ENCODE measurements around the gene SORCS2. TPM values are rescaled to one million over a fixed set of nuclear protein-coding genes. Genes with fewer than 3 reads are reported as not detected.

Gene SORCS2
- total RNA-seq, 1 donor from 2014 or later: 10.9 TPM

DNA sequence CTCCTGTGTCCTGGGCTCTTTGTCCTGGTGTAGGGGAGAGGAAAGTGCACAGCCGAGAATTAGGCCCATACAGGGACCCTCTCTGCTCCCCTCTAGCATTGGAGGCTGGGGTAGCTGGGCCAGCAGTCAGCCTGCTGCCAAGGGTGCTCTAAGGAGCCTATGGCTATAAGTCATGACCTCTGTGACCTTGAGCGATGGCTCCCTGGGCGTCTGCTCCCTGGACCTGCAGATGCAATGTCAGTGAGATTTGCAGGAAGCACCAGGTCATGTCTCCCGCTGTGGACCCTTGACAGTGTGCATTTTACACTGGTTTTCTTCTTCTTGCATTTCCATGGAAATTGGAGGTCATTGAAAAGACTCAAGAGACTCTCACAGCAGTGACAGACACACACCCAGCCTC is 476.5 kb downstream of the SORCS2 start:
- Mint-ChIP-seq H3K27me3 (ENCODE audit: low read depth) (peaks cover 48% of the 10 kb centered on the region), H3K9me3 (ENCODE audit: low read depth) (peaks cover 11% of the 10 kb centered on the region), H3K4me3 (ENCODE audit: unreplicated experiment) (no peak overlapping the region), H3K36me3 (ENCODE audit: low read depth) (peaks cover 14% of the 10 kb centered on the region), H3K4me1 (ENCODE audit: low read depth) (no peaks in the 10 kb centered on the region), H3K27ac (ENCODE audit: unreplicated experiment) (no peak overlapping the region)
- TF ChIP-seq, protein P1, sequence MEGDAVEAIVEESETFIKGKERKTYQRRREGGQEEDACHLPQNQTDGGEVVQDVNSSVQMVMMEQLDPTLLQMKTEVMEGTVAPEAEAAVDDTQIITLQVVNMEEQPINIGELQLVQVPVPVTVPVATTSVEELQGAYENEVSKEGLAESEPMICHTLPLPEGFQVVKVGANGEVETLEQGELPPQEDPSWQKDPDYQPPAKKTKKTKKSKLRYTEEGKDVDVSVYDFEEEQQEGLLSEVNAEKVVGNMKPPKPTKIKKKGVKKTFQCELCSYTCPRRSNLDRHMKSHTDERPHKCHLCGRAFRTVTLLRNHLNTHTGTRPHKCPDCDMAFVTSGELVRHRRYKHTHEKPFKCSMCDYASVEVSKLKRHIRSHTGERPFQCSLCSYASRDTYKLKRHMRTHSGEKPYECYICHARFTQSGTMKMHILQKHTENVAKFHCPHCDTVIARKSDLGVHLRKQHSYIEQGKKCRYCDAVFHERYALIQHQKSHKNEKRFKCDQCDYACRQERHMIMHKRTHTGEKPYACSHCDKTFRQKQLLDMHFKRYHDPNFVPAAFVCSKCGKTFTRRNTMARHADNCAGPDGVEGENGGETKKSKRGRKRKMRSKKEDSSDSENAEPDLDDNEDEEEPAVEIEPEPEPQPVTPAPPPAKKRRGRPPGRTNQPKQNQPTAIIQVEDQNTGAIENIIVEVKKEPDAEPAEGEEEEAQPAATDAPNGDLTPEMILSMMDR (IDR thresholded peaks at IDR 0.05): no peak
- peak; percentile 41 for DNase-seq (ENCODE audit: low spot score)

DNA sequence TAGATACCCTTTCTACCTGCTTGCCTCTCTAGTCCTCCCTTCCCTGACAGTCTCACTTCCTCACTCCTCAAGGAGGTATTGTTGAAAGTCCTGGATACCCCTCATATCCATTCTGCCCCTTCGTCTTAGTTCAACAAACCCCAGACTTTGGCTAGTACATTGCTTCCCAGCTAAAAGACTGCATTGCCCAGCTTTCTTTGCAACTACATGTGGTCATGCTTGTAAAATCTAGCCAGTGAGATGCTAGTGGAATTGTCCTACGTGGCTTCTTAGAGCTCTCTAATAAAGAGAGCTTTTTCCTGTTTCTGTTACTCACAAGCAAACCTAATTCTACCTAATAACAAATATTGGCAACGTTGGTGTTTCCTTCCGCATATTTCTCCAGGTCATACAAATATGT is 480.3 kb downstream of the SORCS2 start:
- H3K4me3 Mint-ChIP-seq (ENCODE audit: unreplicated experiment): no peak overlapping the region
- H3K4me1 Mint-ChIP-seq (ENCODE audit: low read depth): no peaks in the 10 kb centered on the region
- H3K36me3 Mint-ChIP-seq (ENCODE audit: low read depth): peaks cover 14% of the 10 kb centered on the region
- DNase-seq (ENCODE audit: low spot score): no peak
- H3K9me3 Mint-ChIP-seq (ENCODE audit: low read depth): peaks cover 11% of the 10 kb centered on the region
- H3K27ac Mint-ChIP-seq (ENCODE audit: unreplicated experiment): no peak overlapping the region
- peaks cover 44% of the 10 kb centered on the region for H3K27me3 Mint-ChIP-seq (ENCODE audit: low read depth)
- TF ChIP-seq, protein P1 (IDR thresholded peaks at IDR 0.05): no peak

DNA sequence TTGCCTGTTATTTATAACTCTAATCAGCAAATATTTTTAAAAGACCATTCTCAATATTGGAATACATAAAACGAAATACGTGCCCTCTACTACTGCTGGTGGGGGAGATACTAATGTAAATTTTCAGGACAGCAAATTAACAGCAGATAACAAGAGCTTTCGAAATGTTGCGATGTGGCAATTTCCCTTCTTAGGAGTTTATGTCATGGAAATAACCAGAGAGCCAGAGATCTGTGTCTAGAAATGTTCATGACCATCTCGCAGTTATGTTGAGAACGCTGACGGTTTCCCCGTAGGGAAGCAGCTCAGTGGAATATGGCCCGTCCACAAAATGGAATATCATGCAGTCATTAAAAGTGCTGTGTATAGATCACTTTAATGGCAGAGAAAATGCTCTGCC is 480.8 kb downstream of the SORCS2 start:
- H3K4me1 Mint-ChIP-seq (ENCODE audit: low read depth): no peaks in the 10 kb centered on the region
- no peak for DNase-seq (ENCODE audit: low spot score)
- no peak overlapping the region for H3K4me3 Mint-ChIP-seq (ENCODE audit: unreplicated experiment)
- no peak overlapping the region for H3K27ac Mint-ChIP-seq (ENCODE audit: unreplicated experiment)
- peaks cover 11% of the 10 kb centered on the region for H3K9me3 Mint-ChIP-seq (ENCODE audit: low read depth)
- TF ChIP-seq, protein P1 (IDR thresholded peaks at IDR 0.05): no peak
- peaks cover 12% of the 10 kb centered on the region for H3K36me3 Mint-ChIP-seq (ENCODE audit: low read depth)
- H3K27me3 Mint-ChIP-seq (ENCODE audit: low read depth): peaks cover 44% of the 10 kb centered on the region

DNA sequence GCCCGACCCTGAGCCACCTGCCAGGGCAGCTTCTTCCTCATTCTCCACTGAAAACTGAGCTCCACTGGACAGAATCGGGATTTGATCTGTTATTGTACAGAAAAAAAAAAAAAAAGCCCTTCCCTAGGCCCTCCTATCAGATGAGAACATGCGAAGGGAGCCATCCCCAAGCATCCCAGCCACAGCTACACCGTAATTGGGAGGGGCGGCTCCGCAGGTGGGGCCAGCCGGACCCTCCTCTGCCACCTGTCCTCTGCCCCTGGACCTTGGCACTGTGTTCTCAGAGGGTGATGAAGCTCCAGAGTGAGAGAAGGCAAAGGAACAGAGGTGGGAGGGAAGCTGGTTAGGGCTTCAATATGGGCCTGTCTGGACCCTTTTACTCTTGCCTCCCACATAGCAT is 482.4 kb downstream of the SORCS2 start:
- Mint-ChIP-seq H3K27ac (ENCODE audit: unreplicated experiment) (no peak overlapping the region), H3K4me1 (ENCODE audit: low read depth) (no peaks in the 10 kb centered on the region), H3K4me3 (ENCODE audit: unreplicated experiment) (no peak overlapping the region), H3K27me3 (ENCODE audit: low read depth) (peaks cover 46% of the 10 kb centered on the region), H3K9me3 (ENCODE audit: low read depth) (peaks cover 11% of the 10 kb centered on the region), H3K36me3 (ENCODE audit: low read depth) (peaks cover 9% of the 10 kb centered on the region)
- TF ChIP-seq, protein P1 (IDR thresholded peaks at IDR 0.05): no peak
- peak; percentile 42 for DNase-seq (ENCODE audit: low spot score)

DNA sequence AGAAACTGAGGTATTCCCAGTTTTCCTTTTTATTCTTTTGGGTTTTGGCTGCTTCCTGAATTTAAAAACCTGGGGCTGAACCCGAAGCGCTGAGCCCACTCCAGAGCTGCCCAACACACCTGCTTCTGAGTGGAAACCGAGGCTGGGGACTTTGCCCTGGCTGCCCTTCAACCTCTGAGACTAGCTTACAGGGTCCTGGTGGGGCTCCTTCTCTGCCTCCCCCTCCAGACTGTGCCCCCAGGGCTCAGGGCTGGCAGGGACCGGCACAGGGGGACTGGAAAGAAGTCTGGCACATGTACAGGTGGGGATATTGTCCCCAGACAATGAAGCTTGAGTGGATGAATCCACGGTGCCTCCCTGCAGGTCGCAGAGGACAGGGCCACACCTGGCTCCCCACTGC is 482.8 kb downstream of the SORCS2 start:
- Mint-ChIP-seq H3K4me3 (ENCODE audit: unreplicated experiment) (no peak overlapping the region), H3K27ac (ENCODE audit: unreplicated experiment) (no peak overlapping the region), H3K4me1 (ENCODE audit: low read depth) (no peaks in the 10 kb centered on the region), H3K36me3 (ENCODE audit: low read depth) (peaks cover 8% of the 10 kb centered on the region), H3K27me3 (ENCODE audit: low read depth) (peaks cover 46% of the 10 kb centered on the region), H3K9me3 (ENCODE audit: low read depth) (peaks cover 11% of the 10 kb centered on the region)
- TF ChIP-seq, protein P1 (IDR thresholded peaks at IDR 0.05): no peak
- peak; percentile 32 for DNase-seq (ENCODE audit: low spot score)

Measured in chondrocyte (in vitro differentiated cells).